IPS-18c (cell line): Measurements from ENCODE around the gene ARSB.
"Not testable (repeated sequence)": the region's sequence is repeated elsewhere in the genome, so short reads cannot be mapped to it uniquely, and the experiment has no call there.

Experiments
- H3K4me3 ChIP-seq: 2 replicates; pipeline ENCODE4 v1.7.0; 2013; ENCODE audit warnings: low read depth, mild to moderate bottlenecking, low read length, moderate library complexity; ENCODE audit not compliant: insufficient read depth
- H3K9me3 ChIP-seq: one replicate; pipeline ENCODE4 v1.6.1; 2013; ENCODE audit warnings: mild to moderate bottlenecking, low read length, moderate library complexity; ENCODE audit not compliant: control insufficient read depth, insufficient read depth

Gene ARSB

GRCh38 chr5:78893940-78894677 is 91.0 kb downstream of the ARSB start:
- Histone ChIP-seq H3K9me3 (no peaks in the 10 kb centered on the region), H3K4me3 (no peak overlapping the region)

GRCh38 chr5:78890667-78891379 is 94.3 kb downstream of the ARSB start:
- H3K4me3 ChIP-seq: no peak overlapping the region
- H3K9me3 ChIP-seq: no peaks in the 10 kb centered on the region

GRCh38 chr5:78889369-78890140 is 95.6 kb downstream of the ARSB start:
- H3K4me3 ChIP-seq: no peak overlapping the region
- no peaks in the 10 kb centered on the region for H3K9me3 ChIP-seq

- no peaks in the 10 kb centered on the region for H3K9me3 ChIP-seq
Measured at GRCh38 chr5:78888580-78889368, 96.3 kb downstream of the ARSB start.

GRCh38 chr5:78887384-78888118 is 97.6 kb downstream of the ARSB start:
- no peak overlapping the region for H3K4me3 ChIP-seq
- H3K9me3 ChIP-seq: no peaks in the 10 kb centered on the region

More at GRCh38 chr5:78888580-78889368, 96.3 kb downstream of the ARSB start:
- no peak overlapping the region for H3K4me3 ChIP-seq

GRCh38 chr5:78886341-78887230 is 98.5 kb downstream of the ARSB start:
- no peak overlapping the region for H3K4me3 ChIP-seq
- H3K9me3 ChIP-seq: no peaks in the 10 kb centered on the region

GRCh38 chr5:78881884-78882283 is 103.2 kb downstream of the ARSB start:
- Histone ChIP-seq H3K4me3 (no peak overlapping the region), H3K9me3 (no peaks in the 10 kb centered on the region)

- H3K9me3 ChIP-seq: no peaks in the 10 kb centered on the region
- no peak overlapping the region for H3K4me3 ChIP-seq
Measured at GRCh38 chr5:78879516-78879915, 105.6 kb downstream of the ARSB start.

GRCh38 chr5:78866076-78866475 is 119.0 kb downstream of the ARSB start:
- H3K4me3 ChIP-seq: not testable (repeated sequence)

GRCh38 chr5:78858364-78858763 is 126.7 kb downstream of the ARSB start:
- Histone ChIP-seq H3K4me3 (no peak overlapping the region), H3K9me3 (peaks cover 14% of the 10 kb centered on the region)

More at GRCh38 chr5:78866076-78866475, 119.0 kb downstream of the ARSB start:
- not testable (repeated sequence) for H3K9me3 ChIP-seq

- H3K4me3 ChIP-seq: no peak overlapping the region
- H3K9me3 ChIP-seq: peaks cover 14% of the 10 kb centered on the region
Measured at GRCh38 chr5:78855026-78855425, 130.1 kb downstream of the ARSB start.

GRCh38 chr5:78851891-78852290 is 133.2 kb downstream of the ARSB start:
- not testable (repeated sequence) for H3K4me3 ChIP-seq
- peaks cover 14% of the 10 kb centered on the region for H3K9me3 ChIP-seq

GRCh38 chr5:78845470-78845869 is 139.6 kb downstream of the ARSB start:
- Histone ChIP-seq H3K4me3 (no peak overlapping the region), H3K9me3 (no peaks in the 10 kb centered on the region)

- H3K9me3 ChIP-seq: no peaks in the 10 kb centered on the region
- H3K4me3 ChIP-seq: no peak overlapping the region
Measured at GRCh38 chr5:78843436-78843835, 141.7 kb downstream of the ARSB start.

- H3K9me3 ChIP-seq: no peaks in the 10 kb centered on the region
- H3K4me3 ChIP-seq: no peak overlapping the region
Measured at GRCh38 chr5:78841767-78842166, 143.3 kb downstream of the ARSB start.

GRCh38 chr5:78838753-78839152 is 146.4 kb downstream of the ARSB start:
- H3K4me3 ChIP-seq: no peak overlapping the region
- H3K9me3 ChIP-seq: no peaks in the 10 kb centered on the region
